Body of pancreas (tissue), 4 donors: ENCODE data around the gene GOLM1.

ENCODE experiments used
- CTCF ChIP-seq, 7 experiments: fragments of 450-650 bp in 4 of 7; fragments of 200-600 bp in 3 of 7; sonication (generic) in 3 of 7; IDR thresholded peaks; one replicate each; pipeline ENCODE4 v1.5.1; 2016 to 2019; ENCODE audit warnings: antibody characterized with exemption in 7 of 7
- POLR2A ChIP-seq, 3 donors: fragments of 450-650 bp; IDR thresholded peaks; one replicate each; pipeline ENCODE4 v1.6.1; 2016; ENCODE audit warnings: antibody characterized with exemption in 3 of 3, mild to moderate bottlenecking in 2 of 3

GRCh38 chr9:86099701-86100364, 475 bp upstream of the GOLM1 start:
- TF ChIP-seq CTCF (IDR thresholded peaks at IDR 0.05) = peak in 1 of 7 experiments; percentile 7
- TF ChIP-seq POLR2A (IDR thresholded peaks at IDR 0.05) = peak in 2 of 3 donors; percentile 30 to 47
